GM10248 (cell line): Measurements from ENCODE around the gene ODR4.
"Not testable (repeated sequence)": the region's sequence is repeated elsewhere in the genome, so short reads cannot be mapped to it uniquely, and the experiment has no call there.

Experiments
- CTCF ChIA-PET: fragments of 300-600 bp; sonication (Branson Sonifier 250); formaldehyde crosslinking; extraction: SDS; loops from one replicate; lab custom pipeline; 2021; ENCODE audit warnings: antibody characterized with exemption; lab: Yijun Ruan, JAX
- POLR2A ChIA-PET: fragments of 350-650 bp; sonication (Branson Sonifier 250); formaldehyde crosslinking; extraction: SDS; loops from one replicate; lab custom pipeline; 2020; ENCODE audit warnings: antibody characterized with exemption; lab: Yijun Ruan, JAX
- DNase-seq: peaks from one replicate; pipeline ENCODE4 v3.0.0; 2012; ENCODE audit errors: extremely low spot score
- TF ChIP-seq, protein P1 (sequence below): IDR thresholded peaks from 2 replicates; pipeline ENCODE4 v1.5.1; 2012; ENCODE audit warnings: mild to moderate bottlenecking, low read depth; ENCODE audit errors: extremely low read depth, missing control alignments, control extremely low read depth

The ODR4 gene

DNA sequence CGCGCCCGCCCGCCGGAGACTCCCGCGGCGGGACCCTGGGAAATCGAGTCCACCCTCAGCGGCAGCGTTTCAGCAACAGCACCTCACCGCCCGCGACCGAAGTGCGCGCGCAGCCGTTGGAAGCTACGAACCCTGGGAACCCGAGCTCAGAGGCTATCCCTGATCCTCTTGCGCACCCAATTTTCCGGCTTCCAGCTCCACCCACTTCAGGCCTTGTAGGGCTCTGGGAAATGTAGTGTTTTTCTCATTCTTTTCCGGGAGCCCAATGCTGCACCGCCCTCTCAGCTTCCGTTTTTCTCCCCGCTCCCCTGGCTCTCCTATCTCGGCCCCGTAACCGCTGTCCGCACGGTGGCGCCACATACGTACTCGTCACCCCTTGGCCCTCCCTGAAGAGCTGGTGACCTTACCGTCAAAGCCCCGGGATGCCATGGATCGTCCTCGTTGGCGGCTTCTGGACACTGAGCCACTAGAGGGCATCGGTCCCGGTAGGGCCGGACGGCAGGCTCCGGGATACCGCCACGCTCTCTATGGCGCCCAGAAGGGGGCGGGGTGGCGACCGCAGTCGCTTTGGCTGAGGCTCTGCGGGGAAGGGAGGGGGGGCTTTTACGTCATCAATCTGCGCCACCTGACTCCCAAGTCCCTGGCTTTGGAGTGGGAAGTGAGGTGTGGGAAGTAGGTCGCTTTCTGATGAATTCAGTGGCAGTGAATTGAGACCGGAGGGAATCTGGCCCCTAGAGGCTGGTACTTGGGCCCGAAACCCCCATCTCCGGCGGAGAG, at the start of gene ODR4, which contains the start of gene TPR:
Gene ODR4, plus strand, starts transcription at position 687 of the 777 bp plus-strand sequence. CDS start 3,948 bp downstream, outside the sequence.
Gene TPR, minus strand, starts transcription at position 102 of the 777 bp plus-strand sequence. CDS start 225 bp downstream, outside the sequence.
- ChIA-PET CTCF (interaction anchor here (0.6 to 1.7 kb wide), 45 partner anchors 9 to 614 kb away, joined by 3 to 40 read pairs (median 5); partner anchors contain the start of gene PTGS2), POLR2A (interaction anchor here (0.6 to 0.7 kb wide), 2 partner anchors 20 to 27 kb away, joined by 3 read pairs; no protein-coding TSS in a partner anchor)
- DNase-seq, result peak; percentile 91
- TF ChIP-seq, protein P1, sequence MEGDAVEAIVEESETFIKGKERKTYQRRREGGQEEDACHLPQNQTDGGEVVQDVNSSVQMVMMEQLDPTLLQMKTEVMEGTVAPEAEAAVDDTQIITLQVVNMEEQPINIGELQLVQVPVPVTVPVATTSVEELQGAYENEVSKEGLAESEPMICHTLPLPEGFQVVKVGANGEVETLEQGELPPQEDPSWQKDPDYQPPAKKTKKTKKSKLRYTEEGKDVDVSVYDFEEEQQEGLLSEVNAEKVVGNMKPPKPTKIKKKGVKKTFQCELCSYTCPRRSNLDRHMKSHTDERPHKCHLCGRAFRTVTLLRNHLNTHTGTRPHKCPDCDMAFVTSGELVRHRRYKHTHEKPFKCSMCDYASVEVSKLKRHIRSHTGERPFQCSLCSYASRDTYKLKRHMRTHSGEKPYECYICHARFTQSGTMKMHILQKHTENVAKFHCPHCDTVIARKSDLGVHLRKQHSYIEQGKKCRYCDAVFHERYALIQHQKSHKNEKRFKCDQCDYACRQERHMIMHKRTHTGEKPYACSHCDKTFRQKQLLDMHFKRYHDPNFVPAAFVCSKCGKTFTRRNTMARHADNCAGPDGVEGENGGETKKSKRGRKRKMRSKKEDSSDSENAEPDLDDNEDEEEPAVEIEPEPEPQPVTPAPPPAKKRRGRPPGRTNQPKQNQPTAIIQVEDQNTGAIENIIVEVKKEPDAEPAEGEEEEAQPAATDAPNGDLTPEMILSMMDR, result peak; percentile 84

DNA sequence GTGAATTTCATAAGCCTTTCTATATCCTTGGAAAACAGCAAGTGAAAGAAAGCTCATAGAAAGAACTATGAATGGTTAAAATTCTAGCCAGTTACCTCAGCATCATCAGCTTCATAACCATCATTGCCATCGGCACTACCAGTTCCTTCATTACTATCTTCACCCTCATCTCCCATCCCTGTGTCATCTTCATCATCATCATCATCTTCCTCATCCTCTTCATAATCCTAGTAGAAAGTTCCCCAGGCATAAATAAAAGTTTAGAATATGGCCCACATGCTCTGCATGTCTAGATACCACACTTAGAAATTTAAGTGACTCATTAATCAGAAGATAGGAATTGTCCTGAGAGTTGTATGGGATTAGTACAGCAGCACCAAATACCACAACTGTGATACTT, 49.6 kb upstream of the ODR4 start:
- TF ChIP-seq, protein P1, result no peak
- DNase-seq, result no peak
- ChIA-PET POLR2A (no interaction called here), CTCF (interaction anchor here (1.0 to 2.4 kb wide), 9 partner anchors 8 to 80 kb away, joined by 3 to 13 read pairs (median 4); partner anchors contain the start of genes ODR4 and TPR)

DNA sequence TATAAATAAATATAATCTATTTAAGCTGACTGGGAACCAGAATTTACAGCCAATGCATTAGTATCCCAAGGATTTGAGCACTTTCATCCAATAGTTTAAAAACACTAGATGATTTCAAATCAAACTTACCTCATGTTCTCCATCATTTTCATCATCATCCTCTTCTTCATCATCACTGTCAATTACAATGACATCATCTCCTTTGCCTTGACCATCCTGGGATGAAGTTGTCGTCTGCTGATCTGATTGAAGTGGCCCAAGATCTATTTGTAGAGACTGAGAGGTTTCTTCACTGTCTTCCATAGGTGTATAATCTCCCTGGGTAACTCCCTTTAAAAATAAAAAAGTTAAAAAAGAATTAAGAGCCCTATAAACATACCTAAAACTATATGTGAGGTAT, 48.3 kb upstream of the ODR4 start:
- DNase-seq, result no peak
- POLR2A ChIA-PET, result no interaction called here

DNA sequence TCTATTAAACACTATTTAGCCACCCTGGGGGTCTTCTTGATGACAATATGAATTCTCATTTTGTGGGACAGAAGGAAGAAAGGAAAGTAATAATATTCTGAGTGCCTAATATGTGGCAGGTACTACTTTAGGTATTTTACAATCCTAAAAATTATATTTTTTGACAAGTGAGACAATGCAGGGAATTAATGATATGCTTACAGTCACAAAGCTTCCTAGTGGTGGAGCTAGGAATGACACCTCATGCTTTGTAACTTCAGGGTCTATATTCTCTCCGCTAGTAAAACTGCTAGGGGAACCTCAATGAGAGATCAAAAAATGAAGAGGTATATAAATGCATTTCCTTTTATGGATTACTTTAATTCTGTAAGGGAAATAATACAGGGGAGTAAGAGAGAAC, 44.9 kb upstream of the ODR4 start:
- POLR2A ChIA-PET, result no interaction called here
- TF ChIP-seq, protein P1, result peak; percentile 5
- no peak for DNase-seq

More for the DNA sequence above, 48.3 kb upstream of the ODR4 start:
- CTCF ChIA-PET, result interaction anchor here (1.2 kb wide), 1 partner anchor 12 kb away, joined by 3 read pairs; no protein-coding TSS in a partner anchor
- TF ChIP-seq, protein P1, result no peak

DNA sequence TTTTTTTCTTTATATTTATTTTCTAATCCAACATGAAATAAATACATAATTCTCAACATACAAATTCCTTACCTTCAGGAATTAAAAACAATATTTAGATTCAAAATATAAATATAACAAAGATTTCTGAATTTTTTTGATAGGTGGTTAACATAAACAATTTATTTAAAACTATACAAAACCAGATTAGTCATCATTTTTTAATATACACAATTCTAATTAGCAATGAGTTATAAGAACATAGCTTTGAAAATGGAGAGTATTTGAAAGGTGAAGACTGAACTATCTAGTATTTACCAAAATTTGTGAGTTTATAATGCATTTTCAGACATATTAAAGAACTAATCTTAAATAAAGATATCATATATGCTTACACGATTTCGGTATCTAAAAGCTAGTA, 38.1 kb upstream of the ODR4 start:
- CTCF ChIA-PET, result interaction anchor here (1.1 to 3.1 kb wide), 4 partner anchors 12 to 38 kb away, joined by 3 to 9 read pairs (median 6); partner anchors contain the start of genes ODR4 and TPR
- no peak for DNase-seq
- POLR2A ChIA-PET, result no interaction called here
- TF ChIP-seq, protein P1, result no peak

More for the DNA sequence above, 44.9 kb upstream of the ODR4 start:
- CTCF ChIA-PET, result interaction anchor here (1.1 to 4.6 kb wide), 9 partner anchors 10 to 44 kb away, joined by 3 to 24 read pairs (median 6); partner anchors contain the start of genes ODR4 and TPR

DNA sequence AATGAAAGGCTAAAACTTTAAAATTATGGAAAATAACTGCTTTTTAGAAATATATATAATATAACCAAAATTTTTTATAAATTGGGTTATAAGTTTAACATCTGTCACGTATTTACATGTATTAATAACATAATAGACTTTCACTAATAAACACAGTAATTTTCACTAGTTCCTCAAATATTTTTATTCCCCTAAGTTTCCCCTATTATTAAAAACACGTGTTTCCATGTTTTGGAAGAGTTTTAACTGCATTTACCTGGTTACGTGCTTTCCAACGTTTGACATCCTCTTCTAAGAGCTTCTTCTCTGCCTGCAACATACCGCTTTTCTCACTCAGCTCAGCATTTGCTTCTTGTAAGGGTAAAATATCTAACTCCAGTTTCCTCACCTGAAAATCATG, 34.9 kb upstream of the ODR4 start:
- CTCF ChIA-PET, result interaction anchor here (2.2 to 5.2 kb wide), 2 partner anchors 10 to 34 kb away, joined by 8 to 24 read pairs; partner anchors contain the start of genes ODR4 and TPR
- no peak for DNase-seq
- TF ChIP-seq, protein P1, result no peak
- POLR2A ChIA-PET, result no interaction called here

DNA sequence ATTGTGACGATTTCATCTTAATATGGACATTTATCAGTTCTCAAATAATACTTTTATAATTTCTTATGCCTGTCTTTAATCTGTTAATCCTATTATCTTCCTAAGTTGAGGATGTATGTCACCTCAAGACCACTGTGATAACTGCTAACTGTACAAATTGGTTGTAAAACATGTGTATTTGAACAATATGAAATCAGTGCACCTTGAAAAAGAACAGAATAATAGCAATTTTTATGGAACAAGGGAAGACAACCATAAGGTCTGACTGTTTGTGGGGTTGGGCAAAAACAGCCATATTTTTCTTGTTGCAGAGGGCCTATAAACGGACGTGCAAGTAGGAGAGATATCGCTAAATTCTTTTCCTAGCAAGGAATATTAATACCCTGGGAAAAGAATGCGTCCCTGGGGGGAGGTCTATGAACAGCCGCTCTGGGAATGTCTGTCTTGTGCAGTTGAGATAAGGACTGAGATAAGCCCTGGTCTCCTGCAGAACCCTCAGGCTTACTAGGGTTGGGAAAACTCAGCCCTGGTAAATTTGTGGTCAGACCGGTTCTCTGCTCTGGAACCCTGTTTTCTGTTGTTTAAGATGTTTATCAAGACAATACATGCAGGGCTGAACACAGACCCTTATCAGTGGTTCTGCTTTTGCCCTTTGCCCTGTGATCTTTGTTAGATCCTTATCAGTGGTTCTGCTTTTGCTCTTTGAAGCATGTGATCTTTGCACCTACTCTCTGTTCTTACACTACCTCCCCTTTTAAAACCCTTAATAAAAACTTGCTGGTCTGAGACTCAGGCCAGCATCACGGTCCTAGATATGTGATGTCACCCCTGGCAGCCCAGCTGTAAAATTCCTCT, 27.6 kb upstream of the ODR4 start:
- CTCF ChIA-PET, POLR2A ChIA-PET, DNase-seq: not testable (repeated sequence)
